HG02759 (cell line): Measurements from ENCODE around the gene GGT6.

Source experiments
- ATAC-seq: cut with Tn5 transposase; IDR thresholded peaks from one replicate; pipeline ENCODE4 v1.9.1; 2021; ENCODE audit warnings: mild to moderate bottlenecking, moderate library complexity; ENCODE audit not compliant: unreplicated experiment

The GGT6 gene

DNA sequence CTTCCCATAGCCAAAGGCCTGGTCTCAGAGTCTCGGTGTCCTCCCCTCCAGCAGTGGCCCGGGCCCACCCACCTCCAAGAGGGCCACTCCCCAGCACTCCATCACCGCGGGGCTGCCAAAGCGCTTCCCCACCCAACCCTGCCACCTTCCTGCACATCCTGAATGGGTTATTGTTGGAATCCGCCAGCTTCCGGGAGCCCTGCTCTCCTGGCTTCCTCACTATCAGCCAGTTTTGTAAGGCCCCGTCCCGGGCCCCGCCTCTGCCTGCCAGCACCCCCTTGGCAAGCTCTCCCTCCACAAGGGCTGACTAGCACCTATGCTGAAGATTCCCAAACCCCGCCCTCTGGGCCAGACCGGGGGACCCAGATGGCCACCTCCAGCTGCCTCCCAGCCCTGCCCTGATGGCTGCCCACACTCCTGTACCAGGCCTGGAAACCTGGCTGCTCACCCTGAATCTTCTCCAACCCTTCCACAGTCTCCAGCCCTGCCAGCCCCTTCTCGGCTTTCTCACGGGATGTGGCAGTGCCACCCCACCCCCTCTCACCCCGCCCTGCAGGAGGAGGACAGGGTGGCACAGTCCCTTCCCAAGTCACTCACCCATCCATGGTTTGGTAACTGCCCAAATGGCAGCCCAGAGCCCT is 19.6 kb downstream of the GGT6 start:
- ATAC-seq: no peak

DNA sequence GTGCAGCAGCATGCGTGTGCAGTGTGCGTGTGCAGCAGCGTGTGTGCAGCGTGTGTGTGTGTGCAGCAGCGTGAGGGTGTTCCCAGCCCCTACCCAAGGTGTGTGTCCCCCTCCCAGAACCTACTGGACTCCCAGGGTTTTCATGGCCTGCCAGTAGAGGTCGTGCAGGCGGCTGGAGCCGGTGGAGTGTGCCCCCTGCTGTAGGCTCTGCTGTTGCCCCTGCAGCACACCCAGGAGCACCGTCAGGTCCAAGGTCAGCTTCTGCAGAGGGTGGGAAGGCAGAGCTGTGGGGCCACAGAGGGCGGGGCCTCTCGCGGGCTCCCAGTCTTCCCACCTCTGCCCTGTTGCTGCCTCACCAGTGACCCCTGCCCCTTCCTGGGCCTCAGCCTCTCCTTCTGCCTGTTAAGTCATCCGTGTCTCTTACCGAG is 20.1 kb downstream of the GGT6 start:
- ATAC-seq: no peak

DNA sequence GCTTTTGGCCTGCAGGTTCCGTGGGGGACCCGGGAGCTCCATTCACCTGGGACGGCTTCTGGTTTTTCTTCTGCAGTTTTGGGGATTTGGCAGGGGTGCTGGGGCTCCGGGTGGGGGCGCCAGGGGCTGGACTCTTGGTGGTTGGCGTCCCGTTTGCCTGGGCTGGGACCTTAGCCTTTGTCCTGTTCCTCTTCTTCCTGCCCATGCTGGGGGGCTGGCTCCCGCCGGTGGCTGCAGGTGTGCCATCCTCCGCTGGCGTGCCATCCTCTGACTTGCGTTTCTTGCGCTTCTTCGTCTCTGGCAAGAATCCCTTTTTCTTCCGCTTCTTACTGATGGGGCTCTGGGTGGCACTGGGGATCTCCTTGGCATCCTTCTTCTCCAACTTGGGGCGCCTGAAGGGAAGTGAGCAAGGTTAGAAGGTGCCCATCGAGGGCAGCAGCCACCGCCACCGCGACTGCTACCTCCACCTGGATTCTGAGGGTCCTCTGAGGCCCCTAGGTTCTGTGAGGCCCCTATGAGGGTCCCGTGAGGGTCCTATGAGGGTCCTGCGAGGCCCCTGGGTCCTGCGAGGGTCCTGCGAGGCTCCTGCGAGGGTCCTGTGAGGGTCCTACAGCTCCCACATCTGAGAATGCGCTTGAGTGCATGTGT is 20.7 kb downstream of the GGT6 start:
- ATAC-seq: no peak

GRCh38 chr17:4539025-4539424 is 21.4 kb downstream of the GGT6 start:
- ATAC-seq: no peak

- ATAC-seq: no peak
Observed at GRCh38 chr17:4538236-4539002, 22.0 kb downstream of the GGT6 start.

- no peak for ATAC-seq
Observed at GRCh38 chr17:4537451-4538235, 22.7 kb downstream of the GGT6 start.

DNA sequence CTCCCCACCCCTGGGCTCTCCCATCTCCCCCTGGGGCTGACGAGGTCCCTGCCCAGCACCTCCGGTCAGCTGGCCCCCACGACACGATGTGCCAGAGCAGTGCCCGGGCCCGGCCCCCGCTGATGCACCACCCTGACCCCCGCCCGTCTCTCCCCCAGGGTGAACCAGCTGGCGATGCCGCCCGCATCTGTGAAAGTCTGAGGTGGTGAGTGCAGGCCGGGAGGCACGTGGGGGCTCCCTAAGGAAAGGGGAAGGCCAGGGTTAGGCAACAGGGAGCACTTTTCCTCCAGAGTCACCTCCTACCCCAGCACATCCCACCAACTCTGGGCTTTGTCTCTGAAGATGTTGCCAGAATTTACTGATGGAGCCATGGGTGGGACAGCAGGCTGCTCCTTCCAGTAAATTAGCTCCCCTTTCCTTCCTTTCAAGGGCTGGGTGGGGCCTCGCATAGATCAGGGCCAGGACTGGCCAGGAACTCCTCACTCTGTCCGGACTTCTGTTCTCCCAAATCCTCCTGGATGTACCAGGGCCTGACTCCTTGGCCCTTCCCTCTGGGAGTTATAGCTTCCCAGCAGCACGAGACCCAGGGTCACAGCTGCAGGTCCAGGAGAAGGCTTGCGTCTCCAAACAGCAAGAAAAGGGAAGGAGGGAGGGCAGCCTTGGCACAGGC is 23.5 kb downstream of the GGT6 start:
- ATAC-seq: no peak

GRCh38 chr17:4536259-4536741 is 24.1 kb downstream of the GGT6 start:
- no peak for ATAC-seq

GRCh38 chr17:4535667-4536258 is 24.6 kb downstream of the GGT6 start:
- no peak for ATAC-seq

GRCh38 chr17:4534928-4535666 is 25.3 kb downstream of the GGT6 start:
- no peak for ATAC-seq

GRCh38 chr17:4534515-4534914 is 25.9 kb downstream of the GGT6 start:
- ATAC-seq: no peak

DNA sequence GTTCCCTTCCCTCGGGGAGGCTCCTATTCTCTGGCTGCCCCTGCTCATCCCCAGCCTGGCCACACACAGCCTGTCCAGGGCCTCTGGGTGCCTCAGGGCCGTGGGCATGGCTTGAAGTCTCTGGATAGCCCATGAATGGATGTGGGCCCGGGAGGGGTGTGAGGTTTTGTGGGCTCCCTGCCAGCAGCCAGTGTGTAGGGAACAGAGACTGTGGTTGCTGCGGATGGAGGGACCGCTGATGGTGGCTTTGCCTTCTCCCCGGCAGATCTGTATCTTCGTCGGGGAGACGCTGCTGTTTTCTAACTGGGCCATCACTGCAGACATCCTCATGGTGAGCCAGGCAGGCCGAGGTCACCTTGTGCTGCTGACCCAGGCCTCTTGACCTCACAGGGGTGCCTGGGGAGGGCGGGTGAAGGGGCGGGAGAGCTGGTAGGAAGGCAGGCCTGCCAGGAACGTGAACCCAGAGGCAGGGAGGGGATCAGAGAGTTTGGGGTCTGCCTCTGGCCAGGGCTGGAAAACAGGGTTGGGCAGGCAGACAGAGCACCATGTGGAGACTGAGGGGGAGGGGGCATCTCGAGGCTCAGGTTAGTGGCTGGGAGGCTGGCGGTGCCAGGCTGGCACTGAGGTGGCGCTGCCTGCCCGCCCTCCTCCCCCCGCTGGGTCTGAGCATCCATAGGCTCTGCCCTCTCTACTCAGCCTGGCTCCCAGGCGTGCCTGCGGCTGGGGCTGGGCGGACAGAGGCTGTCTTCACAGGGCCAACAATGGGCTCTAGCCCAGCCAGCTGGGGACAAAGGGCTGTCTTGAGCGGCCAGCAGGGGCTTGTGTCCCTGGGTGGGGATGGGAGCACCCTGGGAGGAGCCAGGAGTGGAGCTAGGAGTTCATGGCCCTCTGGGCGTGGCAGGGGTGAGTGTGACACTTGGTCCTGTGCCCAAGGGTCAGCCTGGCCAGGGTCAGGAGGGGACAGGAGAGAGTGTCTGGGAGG is 26.6 kb downstream of the GGT6 start:
- no peak for ATAC-seq

DNA sequence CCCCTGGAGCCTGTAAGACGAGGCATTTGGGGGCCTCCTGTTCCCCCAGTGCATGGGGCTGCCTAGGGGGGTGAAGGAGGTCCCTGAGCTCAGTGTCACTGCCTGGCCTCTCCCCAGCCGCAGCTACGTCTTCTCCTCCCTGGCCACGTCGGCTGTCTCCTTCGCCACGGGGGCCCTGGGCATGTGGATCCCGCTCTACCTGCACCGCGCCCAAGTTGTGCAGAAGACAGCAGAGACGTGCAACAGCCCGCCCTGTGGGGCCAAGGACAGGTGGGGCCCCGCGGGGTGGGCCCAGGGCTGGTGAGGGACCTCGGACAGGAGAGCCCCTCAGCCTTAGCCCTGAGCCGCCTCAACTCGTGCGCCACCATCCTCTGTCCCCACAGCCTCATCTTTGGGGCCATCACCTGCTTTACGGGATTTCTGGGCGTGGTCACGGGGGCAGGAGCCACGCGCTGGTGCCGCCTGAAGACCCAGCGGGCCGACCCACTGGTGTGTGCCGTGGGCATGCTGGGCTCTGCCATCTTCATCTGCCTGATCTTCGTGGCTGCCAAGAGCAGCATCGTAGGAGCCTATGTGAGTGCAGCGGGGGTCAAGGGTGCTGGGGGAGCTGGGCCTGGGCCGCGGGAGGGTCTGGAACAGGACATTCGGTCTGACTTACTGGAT is 27.4 kb downstream of the GGT6 start:
- no peak for ATAC-seq

DNA sequence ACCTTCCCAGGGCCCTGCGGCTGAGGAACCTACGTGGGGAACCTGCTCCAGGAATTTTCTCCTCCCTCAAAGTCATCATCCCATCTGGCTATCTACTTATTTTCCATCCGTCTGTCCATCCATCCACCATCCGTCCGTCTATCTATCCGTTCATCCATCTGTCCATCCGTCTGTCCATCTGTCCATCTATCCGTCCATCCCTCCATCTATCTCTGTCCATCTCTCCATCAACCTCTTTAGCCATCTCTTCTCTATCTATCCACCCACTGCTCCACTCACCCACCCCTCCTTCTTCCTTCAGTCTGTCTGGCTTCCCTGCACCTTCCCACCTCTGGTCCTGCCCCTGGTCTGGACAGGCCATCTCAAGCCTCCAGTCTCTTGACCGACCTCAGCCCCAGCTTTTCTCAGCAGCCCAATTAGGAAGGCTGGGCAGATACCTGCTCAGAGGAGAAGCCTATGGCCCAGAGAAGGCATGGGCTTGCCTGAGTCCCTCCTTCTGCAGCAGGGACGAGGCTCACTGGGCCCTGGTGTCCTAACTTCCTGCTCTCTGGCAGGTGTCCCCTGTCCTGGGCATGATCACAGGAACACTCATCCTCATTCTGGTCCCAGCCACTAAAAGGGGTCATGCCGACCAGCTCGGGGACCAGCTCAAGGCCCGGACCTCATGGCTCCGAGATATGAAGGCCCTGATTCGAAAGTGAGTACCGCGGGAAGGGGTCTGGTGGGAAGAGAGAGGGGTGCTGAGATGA is 28.2 kb downstream of the GGT6 start:
- ATAC-seq: no peak

GRCh38 chr17:4530799-4531730 is 29.3 kb downstream of the GGT6 start:
- no peak for ATAC-seq

- no peak for ATAC-seq
Observed at GRCh38 chr17:4529533-4530152, 30.7 kb downstream of the GGT6 start.
